B cell (primary cell): ENCODE data around the gene ADAMTS2.

Experiments
- CTCF ChIP-seq: fragments of 200-600 bp; IDR thresholded peaks from one replicate; pipeline ENCODE4 v1.8.0; 2022; ENCODE audit warnings: antibody characterized with exemption, mild to moderate bottlenecking
- EZH2 ChIP-seq: IDR thresholded peaks from 2 replicates; pipeline ENCODE4 v1.6.1; 2012; ENCODE audit warnings: borderline replicate concordance, low read depth, mild to moderate bottlenecking, moderate library complexity, low read length; ENCODE audit not compliant: insufficient read depth, poor library complexity, severe bottlenecking

- TF ChIP-seq CTCF (no peak), EZH2 (no peak)
Observed at GRCh38 chr5:179346401-179346800, 1.1 kb upstream of the ADAMTS2 start.
